ENCODE results near the gene LAMTOR2. TPM values are rescaled to one million over a fixed set of nuclear protein-coding genes. Genes with fewer than 3 reads are reported as not detected.

The LAMTOR2 gene
- polyA plus RNA-seq (2012; ENCODE audit: low read depth, missing spikeins): 81.3 TPM

DNA sequence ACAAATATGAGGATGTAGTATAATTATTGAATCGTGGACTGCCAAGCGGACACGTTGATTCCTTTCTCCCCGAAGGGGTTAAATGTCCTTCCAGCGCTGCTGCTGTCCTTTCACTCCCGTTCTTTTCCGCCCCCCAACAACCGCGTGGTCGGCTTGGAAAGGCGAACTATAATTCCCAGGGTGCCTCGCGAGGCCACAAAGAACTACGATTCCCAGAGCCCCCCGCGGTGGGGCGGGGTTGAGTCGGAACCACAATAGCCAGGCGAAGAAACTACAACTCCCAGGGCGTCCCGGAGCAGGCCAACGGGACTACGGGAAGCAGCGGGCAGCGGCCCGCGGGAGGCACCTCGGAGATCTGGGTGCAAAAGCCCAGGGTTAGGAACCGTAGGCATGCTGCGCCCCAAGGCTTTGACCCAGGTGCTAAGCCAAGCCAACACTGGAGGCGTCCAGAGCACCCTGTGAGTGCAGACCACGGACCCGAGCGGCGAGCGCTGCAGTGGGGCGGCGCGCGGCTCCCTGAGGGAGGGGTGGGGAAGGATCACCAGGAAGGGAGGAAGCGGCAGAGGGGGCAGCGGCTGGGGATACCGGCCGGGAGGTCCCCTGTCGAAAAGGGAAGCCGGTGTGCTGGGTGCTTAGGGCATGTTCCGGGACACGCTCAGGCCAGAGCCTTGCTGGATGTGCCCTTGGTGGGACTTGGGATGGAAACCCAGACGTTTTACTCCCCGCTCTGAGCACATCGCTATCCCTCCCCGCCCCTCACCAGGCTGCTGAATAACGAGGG, at the start of gene LAMTOR2:
Gene LAMTOR2, plus strand, starts transcription at position 283 of the 781 bp plus-strand sequence. Its CDS starts 108 bp downstream, at position 391.
- TF ChIP-seq POLR2AphosphoS5 (IDR thresholded peaks at IDR 0.05; ENCODE audit: low read depth, low read length): peak; percentile 56; the same call in 1 of the 2 replicates
- TF ChIP-seq POU2F2 (IDR thresholded peaks at IDR 0.05; ENCODE audit: low read depth, low read length): peak; percentile 72
- no peak for TF ChIP-seq SPI1 (IDR thresholded peaks at IDR 0.05; ENCODE audit: low read depth, low read length)
- TF ChIP-seq TAF1 (IDR thresholded peaks at IDR 0.05; ENCODE audit: low read depth, low read length): peak; percentile 48; the same call in 1 of the 2 replicates
- TF ChIP-seq PAX5 (IDR thresholded peaks at IDR 0.05; ENCODE audit: insufficient read depth, low read length, severe bottlenecking): no peak
- TF ChIP-seq POLR2A (IDR thresholded peaks at IDR 0.05; ENCODE audit: low read depth, low read length): peak; percentile 46; the same call in 1 of the 2 replicates
- peak; percentile 95 for DNase-seq (ENCODE audit: insufficient read length, low spot score)
- peak; percentile 99 for FAIRE-seq

DNA sequence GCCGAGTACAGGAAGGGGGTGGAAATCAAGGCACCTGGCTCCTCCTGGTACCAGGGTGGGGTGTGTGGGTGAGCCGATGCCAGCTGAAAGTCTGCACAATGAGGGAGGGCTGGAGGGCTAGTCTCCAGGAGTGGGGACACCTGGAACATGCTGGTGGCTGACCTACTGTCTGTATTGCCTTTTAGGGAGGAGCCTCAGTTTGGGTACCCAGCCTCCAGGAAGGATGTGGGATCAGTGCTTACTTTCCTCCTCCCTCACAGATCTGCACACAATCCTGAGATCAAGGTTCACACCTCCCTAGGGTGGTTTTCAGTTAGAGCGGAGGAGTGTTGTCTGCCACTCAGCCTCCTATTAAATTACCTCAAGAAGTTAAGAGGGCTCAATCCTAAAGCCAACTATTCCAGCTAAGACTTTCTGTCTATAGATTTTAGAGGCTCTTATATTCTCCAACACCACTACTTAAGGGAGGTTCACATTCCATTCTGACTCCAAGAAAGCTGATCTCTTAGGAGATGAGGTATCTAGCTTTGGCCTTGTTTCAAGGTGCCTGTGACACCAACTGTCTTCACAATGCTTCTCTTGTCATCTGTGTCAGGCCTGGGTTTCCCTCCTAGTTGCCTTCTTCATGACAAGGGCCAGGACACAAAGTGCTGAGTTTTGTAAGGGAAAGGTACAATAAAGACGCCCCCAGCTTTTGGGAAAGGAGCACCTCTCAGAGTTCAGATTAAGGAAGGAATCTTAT, 49.6 kb upstream of the LAMTOR2 start:
- FAIRE-seq (no peak), DNase-seq (ENCODE audit: insufficient read length, low spot score) (no peak)
- TF ChIP-seq POLR2AphosphoS5 (IDR thresholded peaks at IDR 0.05; ENCODE audit: low read depth, low read length) (no peak), PAX5 (IDR thresholded peaks at IDR 0.05; ENCODE audit: insufficient read depth, low read length, severe bottlenecking) (no peak), SPI1 (IDR thresholded peaks at IDR 0.05; ENCODE audit: low read depth, low read length) (no peak), TAF1 (IDR thresholded peaks at IDR 0.05; ENCODE audit: low read depth, low read length) (no peak), POU2F2 (IDR thresholded peaks at IDR 0.05; ENCODE audit: low read depth, low read length) (no peak), POLR2A (IDR thresholded peaks at IDR 0.05; ENCODE audit: low read depth, low read length) (no peak)

DNA sequence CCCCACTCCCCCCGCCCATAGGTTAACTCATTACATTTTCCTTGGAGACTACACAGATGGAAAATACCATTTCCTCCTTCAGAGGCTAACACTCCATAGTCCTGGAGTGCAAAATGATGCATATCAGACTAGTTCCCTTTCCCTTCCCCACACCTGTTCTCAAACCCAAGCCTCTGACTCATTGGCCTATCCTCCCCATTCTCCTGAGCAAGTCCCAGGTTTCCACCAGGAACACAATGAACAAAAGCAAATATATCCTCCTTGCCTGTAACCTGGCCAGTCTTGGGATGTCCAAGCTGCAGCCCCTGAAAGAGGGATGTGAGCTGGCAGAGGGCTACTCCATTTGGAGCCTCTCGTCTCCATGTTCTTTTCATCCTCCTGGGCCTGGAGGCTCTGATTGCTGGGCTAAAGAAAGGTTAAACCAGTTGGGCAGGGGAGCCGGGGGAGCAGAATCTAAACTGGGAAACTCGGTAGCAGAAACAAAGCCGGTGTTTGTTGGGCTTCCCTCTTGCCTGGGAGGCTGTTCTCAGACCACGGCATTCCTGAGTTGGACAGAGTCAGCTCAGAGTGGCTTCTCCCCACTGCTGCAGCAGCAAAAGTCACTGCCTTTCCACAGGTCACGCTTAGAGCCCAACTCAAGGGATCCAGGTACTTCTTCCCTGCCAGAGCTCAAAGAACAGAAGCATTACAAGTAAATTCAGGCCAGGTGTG, 47.8 kb upstream of the LAMTOR2 start:
- TF ChIP-seq POLR2AphosphoS5 (IDR thresholded peaks at IDR 0.05; ENCODE audit: low read depth, low read length): no peak
- no peak for TF ChIP-seq SPI1 (IDR thresholded peaks at IDR 0.05; ENCODE audit: low read depth, low read length)
- TF ChIP-seq POU2F2 (IDR thresholded peaks at IDR 0.05; ENCODE audit: low read depth, low read length): no peak
- no peak for TF ChIP-seq POLR2A (IDR thresholded peaks at IDR 0.05; ENCODE audit: low read depth, low read length)
- no peak for TF ChIP-seq TAF1 (IDR thresholded peaks at IDR 0.05; ENCODE audit: low read depth, low read length)
- TF ChIP-seq PAX5 (IDR thresholded peaks at IDR 0.05; ENCODE audit: insufficient read depth, low read length, severe bottlenecking): no peak
- no peak for DNase-seq (ENCODE audit: insufficient read length, low spot score)
- no peak for FAIRE-seq

DNA sequence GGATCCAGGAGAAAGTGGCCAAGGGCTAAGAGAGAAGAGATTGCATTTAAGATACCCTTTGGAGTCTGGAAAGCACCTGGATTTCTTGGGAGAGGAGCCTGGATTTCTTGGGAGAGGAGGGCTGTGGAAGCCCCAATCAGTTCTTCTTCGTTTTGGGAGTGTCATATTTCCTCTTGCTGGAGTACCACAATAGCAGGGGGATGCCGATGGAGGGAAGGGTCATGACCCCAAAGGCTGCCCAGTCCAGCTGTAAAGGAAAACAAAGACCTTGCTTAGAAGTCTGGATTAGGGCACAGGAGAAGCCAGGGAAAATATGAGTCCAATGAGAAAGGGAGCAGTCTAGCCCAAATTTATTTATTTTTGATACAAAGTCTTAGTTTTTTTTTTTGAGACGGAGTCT, 45.2 kb upstream of the LAMTOR2 start:
- TF ChIP-seq POLR2A (IDR thresholded peaks at IDR 0.05; ENCODE audit: low read depth, low read length) (no peak), SPI1 (IDR thresholded peaks at IDR 0.05; ENCODE audit: low read depth, low read length) (no peak), PAX5 (IDR thresholded peaks at IDR 0.05; ENCODE audit: insufficient read depth, low read length, severe bottlenecking) (no peak), TAF1 (IDR thresholded peaks at IDR 0.05; ENCODE audit: low read depth, low read length) (no peak), POLR2AphosphoS5 (IDR thresholded peaks at IDR 0.05; ENCODE audit: low read depth, low read length) (no peak), POU2F2 (IDR thresholded peaks at IDR 0.05; ENCODE audit: low read depth, low read length) (no peak)
- no peak for FAIRE-seq
- DNase-seq (ENCODE audit: insufficient read length, low spot score): no peak

GRCh38 chr1:156012051-156012817, 42.3 kb upstream of the LAMTOR2 start:
- peak; percentile 86 for FAIRE-seq
- TF ChIP-seq TAF1 (IDR thresholded peaks at IDR 0.05; ENCODE audit: low read depth, low read length) (no peak), POLR2A (IDR thresholded peaks at IDR 0.05; ENCODE audit: low read depth, low read length) (no peak), POU2F2 (IDR thresholded peaks at IDR 0.05; ENCODE audit: low read depth, low read length) (no peak), PAX5 (IDR thresholded peaks at IDR 0.05; ENCODE audit: insufficient read depth, low read length, severe bottlenecking) (no peak), SPI1 (IDR thresholded peaks at IDR 0.05; ENCODE audit: low read depth, low read length) (peak; percentile 96)
- DNase-seq (ENCODE audit: insufficient read length, low spot score): peak; percentile 52

GRCh38 chr1:156014829-156015228, 39.8 kb upstream of the LAMTOR2 start:
- FAIRE-seq: peak; percentile 28
- TF ChIP-seq POLR2A (IDR thresholded peaks at IDR 0.05; ENCODE audit: low read depth, low read length): no peak
- TF ChIP-seq POU2F2 (IDR thresholded peaks at IDR 0.05; ENCODE audit: low read depth, low read length): no peak
- no peak for TF ChIP-seq TAF1 (IDR thresholded peaks at IDR 0.05; ENCODE audit: low read depth, low read length)
- TF ChIP-seq SPI1 (IDR thresholded peaks at IDR 0.05; ENCODE audit: low read depth, low read length): no peak
- no peak for TF ChIP-seq PAX5 (IDR thresholded peaks at IDR 0.05; ENCODE audit: insufficient read depth, low read length, severe bottlenecking)
- TF ChIP-seq POLR2AphosphoS5 (IDR thresholded peaks at IDR 0.05; ENCODE audit: low read depth, low read length): no peak
- no peak for DNase-seq (ENCODE audit: insufficient read length, low spot score)

- DNase-seq (ENCODE audit: insufficient read length, low spot score) (no peak), FAIRE-seq (no peak)
- TF ChIP-seq POU2F2 (IDR thresholded peaks at IDR 0.05; ENCODE audit: low read depth, low read length) (no peak), SPI1 (IDR thresholded peaks at IDR 0.05; ENCODE audit: low read depth, low read length) (no peak), POLR2AphosphoS5 (IDR thresholded peaks at IDR 0.05; ENCODE audit: low read depth, low read length) (no peak), POLR2A (IDR thresholded peaks at IDR 0.05; ENCODE audit: low read depth, low read length) (no peak), PAX5 (IDR thresholded peaks at IDR 0.05; ENCODE audit: insufficient read depth, low read length, severe bottlenecking) (no peak), TAF1 (IDR thresholded peaks at IDR 0.05; ENCODE audit: low read depth, low read length) (no peak)
Measured at GRCh38 chr1:156019946-156020292, 34.7 kb upstream of the LAMTOR2 start.
